Suprapubic skin (tissue), 4 donors: ENCODE measurements around the gene CDH4. TPM values are rescaled to one million over a fixed set of nuclear protein-coding genes. Genes with fewer than 3 reads are reported as not detected.

Source experiments
- DNase-seq, 2 donors: peaks; one replicate each; pipeline ENCODE4 v3.0.0-alpha.2; 2019; ENCODE audit warnings: low spot score in 2 of 2
- H3K27ac ChIP-seq: fragments of 200-600 bp; sonication (generic); one replicate; pipeline ENCODE4 v1.5.1; 2019
- H3K27me3 ChIP-seq: fragments of 200-600 bp; sonication (generic); one replicate; pipeline ENCODE4 v1.5.1; 2019
- H3K36me3 ChIP-seq: fragments of 200-600 bp; sonication (generic); one replicate; pipeline ENCODE4 v1.5.1; 2019
- H3K4me1 ChIP-seq: fragments of 200-600 bp; sonication (generic); one replicate; pipeline ENCODE4 v1.5.1; 2019
- H3K4me3 ChIP-seq: fragments of 200-600 bp; sonication (generic); one replicate; pipeline ENCODE4 v1.5.1; 2019; ENCODE audit warnings: mild to moderate bottlenecking
- H3K9me3 ChIP-seq: fragments of 200-600 bp; sonication (generic); one replicate; pipeline ENCODE4 v1.5.1; 2019
- CTCF ChIP-seq, 2 donors: fragments of 200-600 bp in 1 of 2; fragments of 450-650 bp in 1 of 2; sonication (generic) in 1 of 2; IDR thresholded peaks; one replicate each; pipeline ENCODE4 v1.5.1; 2016 to 2019; ENCODE audit warnings: antibody characterized with exemption in 2 of 2, mild to moderate bottlenecking in 1 of 2, moderate library complexity in 1 of 2
- EP300 ChIP-seq: sonication (generic); formaldehyde crosslinking; IDR thresholded peaks from one replicate; pipeline ENCODE4 v1.6.1; 2017; ENCODE audit warnings: antibody characterized with exemption
- POLR2A ChIP-seq, 2 donors: fragments of 450-650 bp; IDR thresholded peaks; one replicate each; pipeline ENCODE4 v1.6.1; 2017; ENCODE audit warnings: antibody characterized with exemption in 2 of 2, mild to moderate bottlenecking in 2 of 2, moderate library complexity in 2 of 2
- POLR2AphosphoS5 ChIP-seq, 3 donors: sonication (generic); formaldehyde crosslinking; IDR thresholded peaks; one replicate each; pipeline ENCODE4 v1.6.1; 2017; ENCODE audit warnings: antibody characterized with exemption in 3 of 3
- WGBS: methylation state at CpG from one replicate; pipeline ENCODE4 v1.1.5; 2018; 5-methylcytosine and 5-hydroxymethylcytosine counted together
- total RNA-seq, 4 donors: library from RNA; depleted of rRNA; stranded (reverse); fragments of >200 nt; gene quantifications; one replicate each; pipeline ENCODE4 v1.1.0, GENCODE V29; 2016

Gene CDH4
- total RNA-seq, 4 donors from 2014 or later = 0.91 to 5.9 (median 2.6) TPM

DNA sequence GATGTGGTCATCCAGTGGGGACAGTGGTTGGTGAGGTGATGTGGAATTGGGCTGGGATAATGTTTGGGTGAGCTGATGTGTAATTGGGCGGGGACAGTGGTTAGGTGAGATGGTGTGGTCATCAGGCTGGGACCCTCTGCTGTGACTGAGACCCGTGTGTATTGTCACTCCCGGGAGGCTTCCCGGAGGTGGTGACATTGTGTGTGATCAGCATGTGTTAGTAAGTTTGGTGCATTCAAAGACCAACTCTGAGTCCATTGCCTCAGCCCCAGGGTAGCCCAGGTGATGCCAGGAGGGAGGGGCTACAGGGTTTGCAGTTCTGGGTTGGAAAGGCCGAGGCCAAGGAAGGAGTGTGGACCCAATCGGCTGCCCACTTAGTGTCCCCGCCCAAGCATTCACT lies 438.1 kb downstream of the CDH4 start:
- peaks cover 29% of the 10 kb centered on the region for H3K27me3 ChIP-seq
- DNase-seq = no peak
- WGBS = 91% methylated on average over 4 of the region's 7 CpGs
- no peaks in the 10 kb centered on the region for H3K36me3 ChIP-seq
- no peak overlapping the region for H3K4me3 ChIP-seq
- H3K27ac ChIP-seq = no peak overlapping the region
- H3K9me3 ChIP-seq = no peaks in the 10 kb centered on the region
- TF ChIP-seq POLR2AphosphoS5 (IDR thresholded peaks at IDR 0.05) (no peak), EP300 (no peak), CTCF (IDR thresholded peaks at IDR 0.05) (no peak), POLR2A (IDR thresholded peaks at IDR 0.05) (no peak)
- H3K4me1 ChIP-seq = no peaks in the 10 kb centered on the region

DNA sequence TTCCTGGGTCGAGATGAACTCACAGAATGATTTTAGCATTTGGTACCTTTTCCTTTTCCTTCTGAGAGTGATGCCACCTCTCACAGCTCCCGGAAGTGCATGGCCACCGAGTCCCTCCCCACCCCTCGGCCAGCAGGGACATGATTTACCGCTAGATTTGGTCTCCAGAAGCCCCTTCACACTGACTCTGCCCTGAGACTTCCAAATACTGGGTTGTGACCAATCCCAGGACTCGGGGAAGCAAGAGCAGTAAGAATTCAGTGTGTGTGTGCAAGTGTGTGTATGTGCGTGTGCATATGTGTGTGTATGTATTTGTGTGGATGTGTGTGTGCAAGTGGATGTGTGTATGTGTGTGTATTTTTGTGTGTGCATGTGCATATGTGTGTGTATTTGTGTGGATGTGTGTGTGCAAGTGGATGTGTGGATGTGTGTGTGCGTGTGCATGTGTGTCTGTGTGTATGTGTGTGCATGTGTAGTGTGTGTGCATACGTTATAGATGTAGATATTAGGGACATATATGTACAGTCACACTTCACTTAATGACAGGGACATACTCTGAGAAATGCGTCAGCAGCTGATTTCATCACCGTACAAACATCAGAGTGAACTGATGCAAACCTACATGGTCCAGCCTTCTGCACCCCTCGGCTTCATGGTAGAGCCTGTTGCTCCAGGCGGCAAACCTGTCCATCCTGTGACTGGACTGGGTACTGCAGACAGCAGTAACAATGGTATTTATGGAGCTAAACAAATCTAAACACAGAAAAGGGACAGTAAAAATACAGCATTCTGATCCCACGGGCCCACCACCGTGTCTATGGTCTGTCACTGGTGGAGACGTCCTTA lies 439.2 kb downstream of the CDH4 start:
- TF ChIP-seq EP300 (no peak), POLR2AphosphoS5 (IDR thresholded peaks at IDR 0.05) (no peak), POLR2A (IDR thresholded peaks at IDR 0.05) (no peak), CTCF (IDR thresholded peaks at IDR 0.05) (no peak)

GRCh38 chr20:61691978-61692377 lies 439.9 kb downstream of the CDH4 start:
- Histone ChIP-seq H3K4me3 (no peak overlapping the region), H3K27ac (no peak overlapping the region), H3K9me3 (no peaks in the 10 kb centered on the region), H3K27me3 (peaks cover 26% of the 10 kb centered on the region), H3K36me3 (no peaks in the 10 kb centered on the region), H3K4me1 (no peaks in the 10 kb centered on the region)
- DNase-seq = no peak
- WGBS = 82% methylated on average over 1 of the region's 1 CpG
- TF ChIP-seq EP300 (no peak), POLR2A (IDR thresholded peaks at IDR 0.05) (no peak), POLR2AphosphoS5 (IDR thresholded peaks at IDR 0.05) (no peak), CTCF (IDR thresholded peaks at IDR 0.05) (no peak)

More for the DNA sequence above, 439.2 kb downstream of the CDH4 start:
- H3K27me3 ChIP-seq = peaks cover 23% of the 10 kb centered on the region
- WGBS = 83% methylated on average over 15 of the region's 16 CpGs
- H3K27ac ChIP-seq = no peak overlapping the region
- H3K36me3 ChIP-seq = no peaks in the 10 kb centered on the region
- H3K9me3 ChIP-seq = no peaks in the 10 kb centered on the region
- no peak for DNase-seq
- H3K4me3 ChIP-seq = no peak overlapping the region
- no peaks in the 10 kb centered on the region for H3K4me1 ChIP-seq

DNA sequence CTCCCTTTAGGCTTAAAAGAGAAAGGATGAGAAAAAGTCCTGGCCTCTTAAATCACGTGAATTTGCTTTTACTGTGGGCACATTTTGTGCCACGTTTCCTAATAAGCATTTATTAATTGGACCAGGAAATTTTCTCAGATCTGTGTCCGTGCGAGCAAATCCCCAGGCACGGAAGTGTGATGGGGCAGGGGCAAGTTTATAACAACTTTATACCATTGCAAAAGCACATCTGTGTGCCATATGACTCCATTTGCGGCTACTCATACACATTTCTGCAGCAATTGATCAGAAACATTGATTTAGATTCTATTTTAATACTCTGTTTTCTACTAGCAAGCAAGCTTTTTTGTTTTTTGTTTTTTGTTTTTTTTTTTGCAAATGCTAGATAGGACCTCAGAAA lies 440.4 kb downstream of the CDH4 start:
- H3K27ac ChIP-seq = no peak overlapping the region
- H3K36me3 ChIP-seq = no peaks in the 10 kb centered on the region
- no peak for DNase-seq
- WGBS = 56% methylated on average over 6 of the region's 6 CpGs
- H3K4me1 ChIP-seq = no peaks in the 10 kb centered on the region
- no peak overlapping the region for H3K4me3 ChIP-seq
- TF ChIP-seq EP300 (no peak), POLR2AphosphoS5 (IDR thresholded peaks at IDR 0.05) (no peak), POLR2A (IDR thresholded peaks at IDR 0.05) (no peak), CTCF (IDR thresholded peaks at IDR 0.05) (no peak)
- no peaks in the 10 kb centered on the region for H3K9me3 ChIP-seq
- H3K27me3 ChIP-seq = peaks cover 26% of the 10 kb centered on the region

- no peak overlapping the region for H3K4me3 ChIP-seq
- peaks cover 29% of the 10 kb centered on the region for H3K27me3 ChIP-seq
- H3K4me1 ChIP-seq = no peaks in the 10 kb centered on the region
- H3K9me3 ChIP-seq = no peaks in the 10 kb centered on the region
- no peak for TF ChIP-seq POLR2A (IDR thresholded peaks at IDR 0.05)
- TF ChIP-seq CTCF (IDR thresholded peaks at IDR 0.05) = no peak
- no peak for TF ChIP-seq EP300
- TF ChIP-seq POLR2AphosphoS5 (IDR thresholded peaks at IDR 0.05) = no peak
- H3K27ac ChIP-seq = no peak overlapping the region
- DNase-seq = no peak
- no peaks in the 10 kb centered on the region for H3K36me3 ChIP-seq
- WGBS = 68% methylated on average over 9 of the region's 12 CpGs
Measured at GRCh38 chr20:61693055-61693600, 441.1 kb downstream of the CDH4 start.
